Ishikawa (cell line): Measurements from ENCODE around the gene ALPG.

ENCODE experiments used
- CEBPB ChIP-seq: IDR thresholded peaks from 2 replicates; pipeline ENCODE4 v1.6.1; 2012
- CREB1 ChIP-seq: IDR thresholded peaks from 2 replicates; pipeline ENCODE4 v1.6.1; 2012; ENCODE audit warnings: low read depth
- EGR1 ChIP-seq: IDR thresholded peaks from 2 replicates; pipeline ENCODE4 v1.6.1; 2012
- EP300 ChIP-seq: IDR thresholded peaks from 2 replicates; pipeline ENCODE4 v1.6.1; 2012; ENCODE audit warnings: borderline replicate concordance
- FOXM1 ChIP-seq: IDR thresholded peaks from 2 replicates; pipeline ENCODE4 v1.6.1; 2012; ENCODE audit warnings: low read depth, borderline replicate concordance
- RAD21 ChIP-seq: IDR thresholded peaks from 2 replicates; pipeline ENCODE4 v1.6.1; 2012; ENCODE audit warnings: low read depth
- TAF1 ChIP-seq: IDR thresholded peaks from 2 replicates; pipeline ENCODE4 v1.6.1; 2012; ENCODE audit warnings: low read depth, mild to moderate bottlenecking
- TEAD4 ChIP-seq: IDR thresholded peaks from 2 replicates; pipeline ENCODE4 v1.6.1; 2012
- TF ChIP-seq, protein P1 (sequence below): IDR thresholded peaks from 2 replicates; pipeline ENCODE4 v1.6.1; 2012; ENCODE audit warnings: low read depth, mild to moderate bottlenecking
- TF ChIP-seq, protein P2 (sequence below): IDR thresholded peaks from 2 replicates; pipeline ENCODE4 v1.6.1; 2012
- TF ChIP-seq, protein P3 (sequence below): IDR thresholded peaks from 2 replicates; pipeline ENCODE4 v1.6.1; 2012

Gene ALPG

DNA sequence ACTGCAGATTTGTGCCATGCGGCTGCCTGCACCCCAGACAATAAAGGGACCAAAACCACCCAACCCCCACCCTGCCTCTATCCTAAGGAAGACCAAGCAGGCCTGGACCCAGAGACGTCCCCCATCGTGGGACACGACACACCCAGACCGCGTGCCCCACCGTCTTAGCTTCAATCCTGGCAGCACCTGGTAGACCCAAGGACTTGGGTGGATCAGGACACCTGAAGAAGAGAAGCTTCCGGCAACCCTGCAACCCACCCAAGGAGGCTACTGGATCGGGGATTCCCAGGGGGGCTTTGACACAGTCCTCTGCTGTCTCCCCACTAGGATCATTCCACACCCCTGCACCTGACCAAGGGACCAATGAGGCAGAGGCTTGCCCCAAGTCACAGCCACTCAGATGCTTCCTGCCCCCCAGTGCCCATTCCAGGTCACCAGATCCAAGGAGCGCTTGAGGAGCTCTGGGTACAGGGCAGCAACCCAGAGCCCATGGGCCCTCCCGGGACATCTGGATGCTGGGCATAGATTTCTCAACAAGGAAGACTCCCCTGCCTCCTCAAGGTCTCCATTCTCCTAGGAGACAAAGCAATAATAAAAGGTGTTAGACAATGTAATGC lies 52.9 kb downstream of the ALPG start:
- TF ChIP-seq EP300 (no peak), TAF1 (no peak), RAD21 (no peak), CREB1 (no peak), TEAD4 (no peak), FOXM1 (no peak)
- TF ChIP-seq, protein P1, sequence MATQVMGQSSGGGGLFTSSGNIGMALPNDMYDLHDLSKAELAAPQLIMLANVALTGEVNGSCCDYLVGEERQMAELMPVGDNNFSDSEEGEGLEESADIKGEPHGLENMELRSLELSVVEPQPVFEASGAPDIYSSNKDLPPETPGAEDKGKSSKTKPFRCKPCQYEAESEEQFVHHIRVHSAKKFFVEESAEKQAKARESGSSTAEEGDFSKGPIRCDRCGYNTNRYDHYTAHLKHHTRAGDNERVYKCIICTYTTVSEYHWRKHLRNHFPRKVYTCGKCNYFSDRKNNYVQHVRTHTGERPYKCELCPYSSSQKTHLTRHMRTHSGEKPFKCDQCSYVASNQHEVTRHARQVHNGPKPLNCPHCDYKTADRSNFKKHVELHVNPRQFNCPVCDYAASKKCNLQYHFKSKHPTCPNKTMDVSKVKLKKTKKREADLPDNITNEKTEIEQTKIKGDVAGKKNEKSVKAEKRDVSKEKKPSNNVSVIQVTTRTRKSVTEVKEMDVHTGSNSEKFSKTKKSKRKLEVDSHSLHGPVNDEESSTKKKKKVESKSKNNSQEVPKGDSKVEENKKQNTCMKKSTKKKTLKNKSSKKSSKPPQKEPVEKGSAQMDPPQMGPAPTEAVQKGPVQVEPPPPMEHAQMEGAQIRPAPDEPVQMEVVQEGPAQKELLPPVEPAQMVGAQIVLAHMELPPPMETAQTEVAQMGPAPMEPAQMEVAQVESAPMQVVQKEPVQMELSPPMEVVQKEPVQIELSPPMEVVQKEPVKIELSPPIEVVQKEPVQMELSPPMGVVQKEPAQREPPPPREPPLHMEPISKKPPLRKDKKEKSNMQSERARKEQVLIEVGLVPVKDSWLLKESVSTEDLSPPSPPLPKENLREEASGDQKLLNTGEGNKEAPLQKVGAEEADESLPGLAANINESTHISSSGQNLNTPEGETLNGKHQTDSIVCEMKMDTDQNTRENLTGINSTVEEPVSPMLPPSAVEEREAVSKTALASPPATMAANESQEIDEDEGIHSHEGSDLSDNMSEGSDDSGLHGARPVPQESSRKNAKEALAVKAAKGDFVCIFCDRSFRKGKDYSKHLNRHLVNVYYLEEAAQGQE = no peak

DNA sequence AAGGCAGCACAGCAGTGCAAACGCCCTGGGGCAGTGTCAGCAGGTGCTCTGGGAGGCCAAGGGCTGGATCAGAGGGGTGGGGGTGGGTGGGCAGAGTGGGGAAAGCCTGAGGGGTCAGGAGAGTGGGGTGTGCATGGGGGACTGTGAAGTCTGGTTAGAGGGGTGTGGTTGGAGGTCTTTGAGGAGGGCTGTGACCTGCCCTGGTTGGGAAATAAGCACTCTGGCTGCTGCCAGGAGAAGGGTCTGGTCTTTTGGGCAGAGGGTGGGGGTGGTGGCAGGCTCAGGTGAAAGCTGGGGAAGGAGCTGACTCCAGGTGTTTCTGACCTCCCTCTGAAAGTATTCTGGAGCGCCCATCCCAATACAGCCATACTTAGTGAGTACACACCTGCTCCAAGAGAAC lies 53.5 kb downstream of the ALPG start:
- TF ChIP-seq RAD21 = no peak
- no peak for TF ChIP-seq EGR1
- no peak for TF ChIP-seq FOXM1
- TF ChIP-seq, protein P2, sequence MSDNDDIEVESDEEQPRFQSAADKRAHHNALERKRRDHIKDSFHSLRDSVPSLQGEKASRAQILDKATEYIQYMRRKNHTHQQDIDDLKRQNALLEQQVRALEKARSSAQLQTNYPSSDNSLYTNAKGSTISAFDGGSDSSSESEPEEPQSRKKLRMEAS = no peak
- TF ChIP-seq, protein P3, sequence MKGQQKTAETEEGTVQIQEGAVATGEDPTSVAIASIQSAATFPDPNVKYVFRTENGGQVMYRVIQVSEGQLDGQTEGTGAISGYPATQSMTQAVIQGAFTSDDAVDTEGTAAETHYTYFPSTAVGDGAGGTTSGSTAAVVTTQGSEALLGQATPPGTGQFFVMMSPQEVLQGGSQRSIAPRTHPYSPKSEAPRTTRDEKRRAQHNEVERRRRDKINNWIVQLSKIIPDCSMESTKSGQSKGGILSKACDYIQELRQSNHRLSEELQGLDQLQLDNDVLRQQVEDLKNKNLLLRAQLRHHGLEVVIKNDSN = no peak
- no peak for TF ChIP-seq CREB1
- TF ChIP-seq, protein P1 = no peak
- TF ChIP-seq TAF1 = no peak
- no peak for TF ChIP-seq EP300
- TF ChIP-seq CEBPB = no peak
